AG10803 (cell line): ENCODE data around the gene SLC12A5.
A peak's percentile ranks its signal among the peaks of the same experiment; 100 is the strongest.

ENCODE experiments used
- DNase-seq: peaks from one replicate; pipeline ENCODE4 v3.0.0; 2010; ENCODE audit warnings: low read depth
- H3K4me3 ChIP-seq: 2 replicates; pipeline ENCODE4 v1.5.1; 2011; ENCODE audit warnings: mild to moderate bottlenecking, low read length, control low read depth
- CTCF ChIP-seq: conservative IDR thresholded peaks from 2 replicates; pipeline ENCODE4 v1.5.1; 2011; ENCODE audit warnings: mild to moderate bottlenecking, low read length, control low read depth, inconsistent platforms

Gene SLC12A5

GRCh38 chr20:46027245-46027853 lies 1.7 kb upstream of the SLC12A5 start:
- DNase-seq, result peak; percentile 47
- H3K4me3 ChIP-seq, result no peak overlapping the region
- no peak for TF ChIP-seq CTCF

- TF ChIP-seq CTCF, result no peak
- no peak overlapping the region for H3K4me3 ChIP-seq
- no peak for DNase-seq
Observed at GRCh38 chr20:46028110-46028509, 905 bp upstream of the SLC12A5 start.

GRCh38 chr20:46030284-46031013 lies 1.4 kb downstream of the SLC12A5 start:
- DNase-seq, result no peak
- no peak for TF ChIP-seq CTCF
- H3K4me3 ChIP-seq, result no peak overlapping the region

- H3K4me3 ChIP-seq, result no peak overlapping the region
- TF ChIP-seq CTCF, result no peak
- no peak for DNase-seq
Observed at GRCh38 chr20:46031014-46031569, 2.1 kb downstream of the SLC12A5 start.

- no peak for DNase-seq
- TF ChIP-seq CTCF, result no peak
- no peak overlapping the region for H3K4me3 ChIP-seq
Observed at GRCh38 chr20:46031701-46032254, 2.8 kb downstream of the SLC12A5 start.

- no peak for DNase-seq
- TF ChIP-seq CTCF, result no peak
- H3K4me3 ChIP-seq, result no peak overlapping the region
Observed at GRCh38 chr20:46034039-46034438, 5.0 kb downstream of the SLC12A5 start.
